SH-SY5Y (cell line): ENCODE measurements around the gene TTLL13.

Experiments used
- GATA2 ChIP-seq: IDR thresholded peaks from 2 replicates; pipeline ENCODE4 v1.6.1; 2011; ENCODE audit warnings: mild to moderate bottlenecking, low read depth, low read length
- GATA3 ChIP-seq: IDR thresholded peaks from 2 replicates; pipeline ENCODE4 v1.6.1; 2011; ENCODE audit warnings: low read depth, mild to moderate bottlenecking, low read length, moderate library complexity

GRCh38 chr15:90203473-90203872 is 45.9 kb upstream of the TTLL13 start:
- TF ChIP-seq GATA3 (no peak), GATA2 (no peak)
